ENCODE results near the gene CDON. TPM values are rescaled to one million over a fixed set of nuclear protein-coding genes. Genes with fewer than 3 reads are reported as not detected.

Gene CDON
- total RNA-seq, 1 donor from 2014 or later: 21.0 TPM

DNA sequence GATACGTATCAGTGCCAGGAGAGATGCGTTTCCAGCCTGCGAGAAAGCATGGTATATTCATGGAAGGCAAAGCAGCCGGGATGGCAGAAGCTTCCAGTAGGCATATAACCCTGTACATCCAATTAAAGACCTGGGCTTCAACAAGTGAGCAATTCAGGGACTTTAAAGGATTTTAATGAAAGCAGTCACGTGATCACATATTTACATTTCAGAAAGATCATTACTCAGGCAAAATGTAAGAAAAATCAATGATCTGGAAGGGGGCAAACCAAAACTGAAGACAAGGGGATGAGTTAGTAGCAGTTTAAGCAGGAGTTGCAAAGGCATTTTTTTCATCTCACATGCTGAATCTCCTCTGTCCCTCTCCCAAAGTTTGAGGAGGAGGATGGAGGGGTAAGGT is 7.8 kb downstream of the CDON start:
- H3K9me3 Mint-ChIP-seq (ENCODE audit: unreplicated experiment): no peaks in the 10 kb centered on the region
- no peaks in the 10 kb centered on the region for H3K27me3 Mint-ChIP-seq (ENCODE audit: unreplicated experiment)
- H3K4me1 Mint-ChIP-seq (ENCODE audit: low read depth, unreplicated experiment): peaks cover 16% of the 10 kb centered on the region
- no peaks in the 10 kb centered on the region for H3K36me3 Mint-ChIP-seq (ENCODE audit: unreplicated experiment)
- no peak overlapping the region for H3K27ac Mint-ChIP-seq (ENCODE audit: unreplicated experiment)
- no peak overlapping the region for H3K4me3 Mint-ChIP-seq (ENCODE audit: unreplicated experiment)
- DNase-seq: no peak
- TF ChIP-seq, protein P1, sequence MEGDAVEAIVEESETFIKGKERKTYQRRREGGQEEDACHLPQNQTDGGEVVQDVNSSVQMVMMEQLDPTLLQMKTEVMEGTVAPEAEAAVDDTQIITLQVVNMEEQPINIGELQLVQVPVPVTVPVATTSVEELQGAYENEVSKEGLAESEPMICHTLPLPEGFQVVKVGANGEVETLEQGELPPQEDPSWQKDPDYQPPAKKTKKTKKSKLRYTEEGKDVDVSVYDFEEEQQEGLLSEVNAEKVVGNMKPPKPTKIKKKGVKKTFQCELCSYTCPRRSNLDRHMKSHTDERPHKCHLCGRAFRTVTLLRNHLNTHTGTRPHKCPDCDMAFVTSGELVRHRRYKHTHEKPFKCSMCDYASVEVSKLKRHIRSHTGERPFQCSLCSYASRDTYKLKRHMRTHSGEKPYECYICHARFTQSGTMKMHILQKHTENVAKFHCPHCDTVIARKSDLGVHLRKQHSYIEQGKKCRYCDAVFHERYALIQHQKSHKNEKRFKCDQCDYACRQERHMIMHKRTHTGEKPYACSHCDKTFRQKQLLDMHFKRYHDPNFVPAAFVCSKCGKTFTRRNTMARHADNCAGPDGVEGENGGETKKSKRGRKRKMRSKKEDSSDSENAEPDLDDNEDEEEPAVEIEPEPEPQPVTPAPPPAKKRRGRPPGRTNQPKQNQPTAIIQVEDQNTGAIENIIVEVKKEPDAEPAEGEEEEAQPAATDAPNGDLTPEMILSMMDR (IDR thresholded peaks at IDR 0.05; ENCODE audit: partially characterized antibody, unreplicated experiment): no peak

- Mint-ChIP-seq H3K27ac (ENCODE audit: unreplicated experiment) (no peak overlapping the region), H3K36me3 (ENCODE audit: unreplicated experiment) (no peaks in the 10 kb centered on the region), H3K4me1 (ENCODE audit: low read depth, unreplicated experiment) (peaks cover 15% of the 10 kb centered on the region), H3K9me3 (ENCODE audit: unreplicated experiment) (no peaks in the 10 kb centered on the region), H3K27me3 (ENCODE audit: unreplicated experiment) (no peaks in the 10 kb centered on the region), H3K4me3 (ENCODE audit: unreplicated experiment) (no peak overlapping the region)
- TF ChIP-seq, protein P1 (IDR thresholded peaks at IDR 0.05; ENCODE audit: partially characterized antibody, unreplicated experiment): no peak
- DNase-seq: no peak
Measured at GRCh38 chr11:126054408-126054807, 8.3 kb downstream of the CDON start.

GRCh38 chr11:126053415-126054286 is 9.0 kb downstream of the CDON start:
- DNase-seq: no peak
- TF ChIP-seq, protein P1 (IDR thresholded peaks at IDR 0.05; ENCODE audit: partially characterized antibody, unreplicated experiment): no peak
- Mint-ChIP-seq H3K27ac (ENCODE audit: unreplicated experiment) (no peak overlapping the region), H3K4me1 (ENCODE audit: low read depth, unreplicated experiment) (peaks cover 15% of the 10 kb centered on the region), H3K9me3 (ENCODE audit: unreplicated experiment) (no peaks in the 10 kb centered on the region), H3K4me3 (ENCODE audit: unreplicated experiment) (no peak overlapping the region), H3K36me3 (ENCODE audit: unreplicated experiment) (no peaks in the 10 kb centered on the region), H3K27me3 (ENCODE audit: unreplicated experiment) (no peaks in the 10 kb centered on the region)

GRCh38 chr11:126051117-126051516 is 11.5 kb downstream of the CDON start:
- Mint-ChIP-seq H3K9me3 (ENCODE audit: unreplicated experiment) (no peaks in the 10 kb centered on the region), H3K27me3 (ENCODE audit: unreplicated experiment) (no peaks in the 10 kb centered on the region), H3K36me3 (ENCODE audit: unreplicated experiment) (no peaks in the 10 kb centered on the region), H3K27ac (ENCODE audit: unreplicated experiment) (no peak overlapping the region), H3K4me1 (ENCODE audit: low read depth, unreplicated experiment) (peaks cover 11% of the 10 kb centered on the region), H3K4me3 (ENCODE audit: unreplicated experiment) (no peak overlapping the region)
- TF ChIP-seq, protein P1 (IDR thresholded peaks at IDR 0.05; ENCODE audit: partially characterized antibody, unreplicated experiment): no peak
- DNase-seq: no peak

DNA sequence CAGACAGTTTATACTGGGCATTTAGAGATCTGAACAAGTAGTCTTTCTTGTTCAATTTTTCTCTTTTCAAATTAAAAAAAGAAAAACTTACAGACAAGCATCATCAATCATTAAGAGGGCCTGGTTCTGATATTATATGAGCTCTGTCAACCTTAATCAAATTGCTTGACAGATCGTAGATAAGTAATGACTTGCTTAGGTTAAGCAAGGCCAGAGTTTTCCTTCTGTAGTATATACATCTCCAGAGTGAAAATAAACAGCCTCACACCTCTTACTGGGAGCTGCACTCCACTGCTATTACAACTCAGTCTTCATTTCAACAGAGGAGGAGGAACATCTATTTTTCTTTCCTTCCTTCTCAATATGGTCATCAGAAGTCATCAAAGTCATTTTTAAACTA is 13.5 kb downstream of the CDON start:
- peaks cover 11% of the 10 kb centered on the region for H3K4me1 Mint-ChIP-seq (ENCODE audit: low read depth, unreplicated experiment)
- H3K4me3 Mint-ChIP-seq (ENCODE audit: unreplicated experiment): no peak overlapping the region
- H3K27me3 Mint-ChIP-seq (ENCODE audit: unreplicated experiment): no peaks in the 10 kb centered on the region
- H3K36me3 Mint-ChIP-seq (ENCODE audit: unreplicated experiment): no peaks in the 10 kb centered on the region
- TF ChIP-seq, protein P1 (IDR thresholded peaks at IDR 0.05; ENCODE audit: partially characterized antibody, unreplicated experiment): no peak
- H3K27ac Mint-ChIP-seq (ENCODE audit: unreplicated experiment): no peak overlapping the region
- H3K9me3 Mint-ChIP-seq (ENCODE audit: unreplicated experiment): no peaks in the 10 kb centered on the region
- no peak for DNase-seq
